SU-DHL-6 (cell line): ENCODE measurements around the gene RUVBL2.

Experiments
- CTCF ChIP-seq: fragments of 200-600 bp; sonication (generic); IDR thresholded peaks from one replicate; pipeline ENCODE4 v1.5.1; 2017; ENCODE audit warnings: antibody characterized with exemption, mild to moderate bottlenecking, low read length, moderate library complexity; ENCODE audit not compliant: insufficient read depth, poor library complexity, severe bottlenecking
- EZH2phosphoT487 ChIP-seq: fragments of 200-600 bp; sonication (generic), shearing (Covaris generic); conservative IDR thresholded peaks from 2 replicates; pipeline ENCODE4 v1.6.1; 2018; ENCODE audit warnings: mild to moderate bottlenecking, antibody characterized with exemption, low read length, moderate library complexity, mixed read lengths

- TF ChIP-seq CTCF: no peak
- no peak for TF ChIP-seq EZH2phosphoT487
Observed at GRCh38 chr19:49020931-49021895, 27.5 kb downstream of the RUVBL2 start.
